Measurements from ENCODE around the gene CYB5D1.
"Not testable (repeated sequence)": the region's sequence is repeated elsewhere in the genome, so short reads cannot be mapped to it uniquely, and the experiment has no call there.

The CYB5D1 gene, protein sequence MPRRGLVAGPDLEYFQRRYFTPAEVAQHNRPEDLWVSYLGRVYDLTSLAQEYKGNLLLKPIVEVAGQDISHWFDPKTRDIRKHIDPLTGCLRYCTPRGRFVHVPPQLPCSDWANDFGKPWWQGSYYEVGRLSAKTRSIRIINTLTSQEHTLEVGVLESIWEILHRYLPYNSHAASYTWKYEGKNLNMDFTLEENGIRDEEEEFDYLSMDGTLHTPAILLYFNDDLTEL

DNA sequence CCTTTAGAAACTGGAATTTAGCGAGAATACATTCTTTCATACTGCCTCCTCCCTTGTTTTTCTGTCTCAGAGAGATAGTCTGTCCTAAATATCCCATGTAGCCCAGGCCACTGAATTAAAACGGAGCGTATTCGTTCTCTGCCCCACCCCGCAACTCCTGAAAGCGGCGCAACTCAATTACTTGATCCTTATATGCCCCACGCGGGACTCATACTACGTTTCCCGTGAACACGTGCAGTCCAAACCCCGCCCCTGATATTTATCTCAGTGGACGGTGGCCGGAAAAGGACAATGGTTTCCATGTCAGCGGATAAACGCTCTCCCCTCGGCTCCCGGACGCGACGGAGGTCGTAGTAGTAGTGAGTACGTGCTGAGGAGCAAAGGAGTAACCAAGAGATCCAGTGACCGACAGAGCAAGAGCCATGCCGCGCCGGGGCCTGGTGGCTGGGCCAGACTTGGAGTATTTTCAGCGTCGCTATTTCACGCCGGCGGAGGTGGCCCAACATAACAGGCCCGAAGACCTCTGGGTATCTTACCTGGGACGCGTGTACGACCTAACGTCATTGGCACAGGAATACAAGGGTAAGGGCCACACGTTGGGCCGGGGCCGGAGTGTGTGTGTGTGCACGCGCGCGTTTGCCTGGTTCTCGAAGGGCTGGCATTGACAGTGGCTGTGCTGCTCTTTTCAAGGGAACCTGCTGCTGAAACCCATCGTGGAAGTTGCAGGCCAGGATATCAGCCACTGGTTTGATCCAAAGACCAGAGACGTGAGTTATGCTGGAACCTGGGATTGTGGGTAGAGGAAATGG, at the start of gene CYB5D1:
Gene CYB5D1, plus strand, starts transcription at position 291 of the 809 bp plus-strand sequence. Its CDS starts 132 bp downstream, at position 423.
- DNase-seq (ENCODE audit: low spot score) = peak; percentile 92

DNA sequence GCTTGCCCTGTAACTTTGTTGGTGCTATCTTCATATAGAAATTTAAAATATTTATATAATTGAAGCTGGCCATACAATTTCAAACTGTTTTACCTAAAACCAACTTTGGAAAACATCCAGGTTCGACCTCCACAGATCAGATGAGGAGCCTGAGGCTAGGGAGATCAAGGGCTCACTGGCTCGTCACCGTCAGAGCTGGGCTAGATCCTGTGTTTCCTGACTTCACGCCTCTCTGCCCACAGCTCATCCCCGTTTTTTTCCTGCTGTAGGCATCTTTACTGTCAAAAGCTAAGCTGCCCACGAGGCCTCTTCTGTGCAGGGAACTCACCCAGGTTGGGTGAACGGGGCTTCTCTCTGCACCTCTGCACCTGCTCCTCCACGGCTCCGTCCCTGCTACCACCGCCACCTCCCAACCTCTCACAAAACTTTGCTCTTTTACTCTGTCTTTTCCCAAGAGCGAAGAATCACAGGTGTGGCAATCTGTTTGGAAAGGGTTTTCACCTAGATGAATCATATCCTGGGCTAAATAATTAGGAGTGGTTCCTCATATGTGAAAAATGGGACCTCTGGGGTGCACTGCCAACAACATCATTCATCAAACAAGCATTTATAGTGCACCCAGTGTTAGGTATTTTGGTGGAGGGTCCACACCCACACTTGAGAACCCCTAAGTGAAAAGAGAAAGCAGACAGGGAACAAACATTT, 48.6 kb upstream of the CYB5D1 start:
- no peak for DNase-seq (ENCODE audit: low spot score)

DNA sequence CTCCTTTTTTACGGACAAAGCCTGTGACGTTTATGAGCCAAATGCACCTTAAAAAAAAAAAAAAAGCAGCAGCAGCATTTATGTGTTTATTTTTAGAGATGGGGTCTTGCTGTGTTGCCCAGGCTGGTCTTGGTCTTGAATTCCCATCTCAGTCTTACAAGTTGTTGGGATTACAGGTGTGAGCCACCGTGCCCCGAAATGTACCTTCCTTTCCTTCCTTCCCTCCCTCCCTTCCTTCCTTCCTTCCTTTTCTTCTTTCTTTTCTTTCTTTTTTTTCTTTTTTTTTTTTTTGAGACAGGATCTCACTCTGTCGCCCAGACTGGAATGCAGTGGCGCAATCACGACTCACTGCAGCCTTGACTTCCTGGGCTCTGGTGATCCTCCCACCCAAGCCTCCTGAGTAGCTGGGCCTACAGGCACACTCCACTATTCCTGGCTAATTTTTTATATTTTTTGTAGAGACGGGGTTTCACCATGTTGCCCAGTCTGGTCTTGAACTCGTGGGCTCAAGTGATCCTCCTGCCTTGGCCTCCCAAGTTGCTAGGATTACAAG, 47.9 kb upstream of the CYB5D1 start:
- DNase-seq (ENCODE audit: low spot score) = not testable (repeated sequence)

DNA sequence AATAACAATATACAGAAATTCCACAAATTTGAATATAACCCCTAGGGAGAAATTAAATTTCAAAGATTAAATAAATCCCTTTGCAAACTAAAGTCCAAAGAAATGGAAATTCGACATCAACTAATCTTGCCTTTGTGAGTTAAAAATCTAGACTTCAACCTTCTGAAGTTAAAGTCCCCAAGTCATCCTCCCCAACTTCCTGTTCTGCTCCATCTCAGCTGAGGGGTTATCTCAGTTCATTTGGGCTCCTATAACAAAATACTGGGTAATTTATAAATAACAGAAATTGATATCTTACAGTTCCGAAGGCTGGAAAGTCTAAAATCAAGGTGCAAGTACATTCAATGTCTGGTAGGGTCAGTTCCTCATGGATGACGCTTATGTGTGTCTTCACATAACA, 46.6 kb upstream of the CYB5D1 start:
- DNase-seq (ENCODE audit: low spot score) = no peak

DNA sequence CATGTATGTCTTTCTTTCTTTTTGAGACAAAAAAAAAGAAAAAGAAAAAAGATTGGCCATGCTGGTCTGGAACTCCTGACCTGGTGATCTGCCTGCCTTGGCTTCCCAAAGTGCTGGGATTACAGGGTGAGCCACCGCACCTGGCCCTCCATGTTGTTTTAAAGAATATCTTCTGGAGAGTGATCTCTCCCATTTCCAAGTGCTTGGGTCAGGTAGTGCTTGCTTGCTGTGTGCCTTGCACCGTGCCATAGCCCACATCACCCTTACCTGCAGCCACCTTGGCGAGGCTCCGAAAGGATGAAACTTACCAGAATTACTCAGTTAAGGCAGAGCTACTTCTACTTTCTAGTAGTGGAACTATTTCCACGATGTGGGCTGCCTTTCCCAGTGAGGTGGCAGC, 42.8 kb upstream of the CYB5D1 start:
- DNase-seq (ENCODE audit: low spot score) = no peak

DNA sequence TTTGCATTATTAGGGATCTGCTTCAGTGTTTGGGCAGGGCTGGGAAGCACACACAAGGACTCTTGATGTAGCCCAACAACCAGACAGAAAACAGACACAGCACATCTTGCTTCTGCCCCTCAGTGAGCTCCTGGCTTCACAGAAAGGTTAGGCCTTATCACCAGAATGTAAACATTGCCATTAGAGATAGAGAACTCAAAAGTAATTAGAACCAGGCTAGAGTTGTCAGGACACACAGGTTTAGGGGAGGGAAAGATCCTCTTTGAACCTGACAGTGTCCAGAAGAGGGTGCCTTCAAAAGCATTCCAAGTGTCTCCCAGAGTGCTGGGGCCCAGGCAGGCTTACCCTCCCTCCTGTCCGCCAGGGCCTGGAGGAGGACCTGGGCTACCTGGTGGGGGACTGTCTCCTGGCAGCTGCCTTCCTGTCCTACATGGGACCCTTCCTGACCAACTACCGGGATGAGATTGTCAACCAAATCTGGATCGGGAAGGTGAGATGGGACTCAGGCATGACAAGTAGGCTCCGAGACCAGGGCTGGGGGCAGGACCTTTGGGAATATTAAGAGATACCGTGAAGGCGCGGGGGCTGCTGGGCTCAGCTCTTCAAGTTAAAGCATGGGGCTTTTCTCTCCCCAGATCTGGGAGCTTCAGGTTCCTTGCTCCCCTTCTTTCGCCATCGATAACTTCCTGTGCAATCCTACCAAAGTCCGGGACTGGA, 40.7 kb upstream of the CYB5D1 start:
- no peak for DNase-seq (ENCODE audit: low spot score)

DNA sequence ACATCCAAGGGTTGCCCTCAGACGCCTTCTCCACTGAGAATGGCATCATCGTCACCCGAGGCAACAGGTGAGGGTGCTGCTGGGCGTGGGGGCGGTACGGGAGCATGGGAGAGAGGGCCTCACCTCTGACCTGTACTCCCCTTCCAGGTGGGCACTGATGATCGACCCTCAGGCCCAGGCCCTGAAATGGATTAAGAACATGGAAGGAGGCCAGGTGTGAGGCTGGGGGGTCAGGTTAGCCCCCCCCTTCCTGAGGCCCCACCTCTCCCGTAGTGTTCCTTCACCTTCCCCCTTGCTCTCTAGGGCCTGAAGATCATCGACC, 40.2 kb upstream of the CYB5D1 start:
- no peak for DNase-seq (ENCODE audit: low spot score)

DNA sequence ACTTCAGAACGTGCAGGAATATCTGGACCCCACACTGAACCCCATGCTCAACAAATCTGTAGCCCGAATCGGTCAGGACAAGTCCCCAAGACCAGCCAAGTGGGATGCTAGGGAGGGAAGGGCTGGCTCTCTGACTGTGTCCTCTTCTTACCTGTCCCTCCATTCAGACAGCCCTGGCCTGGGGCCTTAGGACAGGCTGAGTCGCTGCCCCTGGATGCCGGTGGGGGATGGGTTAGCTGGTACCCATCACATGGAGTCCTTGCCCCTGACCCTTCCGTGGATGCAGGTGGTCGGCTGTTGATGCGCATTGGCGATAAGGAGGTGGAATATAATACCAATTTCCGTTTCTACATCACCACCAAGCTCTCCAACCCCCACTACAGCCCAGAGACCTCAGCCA, 39.8 kb upstream of the CYB5D1 start:
- no peak for DNase-seq (ENCODE audit: low spot score)

DNA sequence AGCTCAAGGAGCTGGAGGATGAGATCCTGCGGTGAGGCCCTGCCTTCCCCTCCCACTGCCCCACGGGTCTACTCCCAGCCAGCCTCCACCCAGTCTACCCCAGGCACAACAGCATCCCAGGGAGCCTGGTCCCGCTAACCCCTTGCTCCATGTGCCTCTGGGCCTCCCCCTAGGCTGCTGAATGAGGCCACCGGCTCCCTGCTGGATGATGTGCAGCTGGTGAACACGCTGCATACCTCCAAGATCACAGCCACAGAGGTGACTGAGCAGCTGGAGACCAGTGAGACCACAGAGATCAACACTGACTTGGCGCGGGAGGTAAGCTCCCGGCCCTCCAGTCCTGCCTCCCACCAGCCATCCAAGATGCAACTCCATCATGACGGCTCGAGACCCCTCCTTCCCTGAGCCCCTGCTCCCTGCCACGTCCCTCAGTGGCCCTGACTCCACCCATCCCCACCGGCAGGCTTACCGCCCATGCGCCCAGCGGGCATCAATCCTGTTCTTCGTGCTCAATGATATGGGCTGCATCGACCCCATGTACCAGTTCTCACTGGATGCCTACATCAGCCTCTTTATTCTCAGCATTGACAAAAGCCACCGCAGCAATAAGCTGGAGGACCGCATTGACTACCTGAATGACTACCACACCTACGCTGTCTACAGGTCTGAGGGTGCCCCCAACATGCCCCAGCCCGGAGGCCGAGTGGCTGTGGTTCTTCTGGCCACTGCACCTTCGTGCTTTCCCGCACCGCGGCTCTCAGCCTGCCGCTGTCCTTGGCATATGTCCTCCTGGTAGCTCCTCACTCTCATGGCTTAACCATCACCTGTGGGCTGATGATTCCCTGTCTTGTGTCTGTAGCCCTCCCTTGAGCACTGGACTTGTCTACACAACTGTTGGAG, 38.8 kb upstream of the CYB5D1 start:
- no peak for DNase-seq (ENCODE audit: low spot score)

DNA sequence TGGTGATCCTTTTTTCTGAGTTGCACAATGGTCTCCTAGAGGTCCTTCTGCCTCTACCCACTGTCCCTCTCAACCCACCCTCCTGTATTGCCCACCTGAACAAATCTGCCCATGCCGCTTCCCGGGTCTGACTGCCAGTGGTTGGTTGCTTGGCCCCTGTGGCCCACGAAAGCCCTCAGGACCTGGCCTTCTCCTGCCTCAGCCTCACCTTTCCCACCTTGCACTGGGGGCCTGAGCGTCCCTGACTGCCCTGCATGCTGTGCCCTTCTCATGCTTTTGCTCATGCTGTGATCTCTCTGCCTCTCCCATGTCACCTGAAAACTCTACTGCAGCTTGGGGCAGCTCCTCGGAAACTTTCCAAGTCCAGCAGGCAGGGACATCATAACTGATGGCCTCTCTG, 37.6 kb upstream of the CYB5D1 start:
- no peak for DNase-seq (ENCODE audit: low spot score)

DNA sequence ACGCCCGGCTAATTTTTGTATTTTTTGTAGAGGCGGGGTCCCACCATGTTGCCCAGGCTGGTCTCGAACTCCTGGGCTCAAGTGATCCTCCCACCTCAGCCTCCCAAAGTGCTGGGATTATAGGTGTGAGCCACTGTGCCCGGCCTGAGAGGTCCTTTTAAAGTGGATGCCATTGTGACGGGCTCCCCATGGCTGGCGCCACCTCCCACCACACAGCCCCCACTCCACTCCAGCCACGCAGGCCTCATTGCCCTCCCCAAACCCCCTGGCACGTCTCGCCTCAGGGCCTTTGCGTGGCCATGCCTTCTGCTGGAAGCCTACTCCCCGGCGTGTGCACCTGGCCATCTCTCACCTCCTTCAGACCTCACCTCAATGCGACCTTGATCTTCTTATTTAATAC, 35.7 kb upstream of the CYB5D1 start:
- DNase-seq (ENCODE audit: low spot score) = no peak

DNA sequence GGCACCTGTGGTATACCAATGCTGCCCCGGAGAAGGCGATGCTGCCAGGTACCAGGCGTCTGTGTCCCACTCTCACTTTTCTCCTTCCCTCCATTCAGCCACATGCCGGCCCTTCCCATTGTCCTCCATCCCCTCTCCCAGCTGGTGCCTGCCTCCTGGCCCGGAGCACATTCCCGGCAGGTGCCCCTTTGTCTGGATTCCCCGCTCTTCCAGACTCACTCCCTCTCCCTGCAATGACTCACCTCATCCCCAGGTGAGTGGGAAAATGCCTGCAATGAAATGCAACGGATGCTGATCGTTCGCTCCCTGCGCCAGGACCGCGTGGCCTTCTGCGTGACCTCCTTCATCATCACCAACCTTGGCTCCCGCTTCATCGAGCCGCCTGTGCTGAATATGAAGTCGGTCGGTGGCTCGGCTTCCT, 34.2 kb upstream of the CYB5D1 start:
- DNase-seq (ENCODE audit: low spot score) = no peak

DNA sequence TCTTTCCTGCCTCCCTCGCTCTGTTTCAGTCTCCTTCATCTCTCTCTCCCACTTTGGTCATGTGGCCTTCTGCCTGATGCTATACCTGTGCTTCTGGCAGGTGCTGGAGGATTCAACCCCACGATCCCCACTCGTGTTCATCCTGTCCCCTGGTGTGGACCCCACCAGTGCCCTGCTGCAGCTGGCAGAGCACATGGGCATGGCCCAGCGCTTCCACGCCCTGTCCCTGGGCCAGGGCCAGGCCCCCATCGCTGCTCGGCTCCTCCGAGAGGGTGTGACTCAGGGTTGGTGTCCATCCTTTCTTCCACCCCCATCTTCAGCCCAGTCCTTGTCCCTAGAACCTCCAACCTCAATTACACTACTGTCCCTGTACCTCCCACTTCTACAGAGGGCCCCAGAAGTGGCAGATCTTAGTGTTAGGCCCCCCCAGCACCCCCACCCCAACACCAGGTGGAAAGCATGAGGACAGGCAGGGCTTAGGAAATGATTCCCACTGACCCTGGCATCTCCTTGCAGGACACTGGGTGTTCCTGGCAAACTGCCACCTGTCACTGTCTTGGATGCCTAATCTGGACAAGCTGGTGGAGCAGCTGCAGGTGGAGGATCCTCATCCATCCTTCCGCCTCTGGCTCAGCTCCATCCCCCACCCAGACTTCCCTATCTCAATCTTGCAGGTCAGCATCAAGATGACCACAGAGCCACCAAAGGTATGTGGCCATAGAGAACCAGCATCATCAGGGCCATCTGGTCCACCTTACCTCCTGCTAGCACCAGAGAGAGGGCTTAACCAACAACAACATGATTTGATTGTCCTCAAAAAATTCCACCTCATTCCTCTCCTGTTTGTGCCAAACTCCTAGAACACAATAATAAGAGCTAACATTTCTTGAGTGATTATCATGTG, 33.5 kb upstream of the CYB5D1 start:
- no peak for DNase-seq (ENCODE audit: low spot score)

DNA sequence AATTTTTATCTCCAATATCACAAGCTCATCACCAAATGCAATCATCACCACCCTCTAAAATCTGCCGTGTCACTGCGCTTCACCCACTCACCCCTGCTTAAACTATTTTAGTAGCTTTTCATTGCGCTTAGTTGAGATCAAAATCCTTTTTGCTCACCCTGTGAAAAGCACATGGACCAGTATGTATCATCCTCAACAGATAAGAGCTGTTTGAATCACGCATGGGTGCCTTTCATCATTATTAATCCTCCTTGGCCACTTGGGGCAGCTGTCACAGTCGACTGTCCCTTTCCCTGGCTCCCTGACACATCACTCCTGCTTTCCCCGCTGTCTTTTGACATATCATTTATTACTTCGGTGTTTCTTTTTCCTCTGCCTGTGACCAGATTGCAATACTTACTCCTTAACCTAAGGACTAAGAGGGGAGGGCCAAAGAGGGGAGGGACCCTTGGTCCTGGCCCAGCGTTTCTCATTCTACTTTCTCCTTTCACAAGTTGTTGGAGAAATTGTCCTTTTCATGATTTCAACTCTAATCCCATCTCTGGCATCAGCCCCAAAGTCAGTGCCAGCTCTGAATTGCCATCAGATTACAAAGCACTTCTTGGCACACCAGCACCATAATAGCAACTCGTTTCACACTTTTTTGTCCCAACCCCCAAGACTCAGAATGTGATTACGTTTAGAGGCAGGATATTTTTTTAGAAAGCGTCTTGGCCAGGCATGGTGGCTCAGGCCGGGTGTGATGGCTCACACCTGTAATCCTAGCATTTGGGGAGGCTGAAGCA, 32.4 kb upstream of the CYB5D1 start:
- DNase-seq (ENCODE audit: low spot score) = no peak

DNA sequence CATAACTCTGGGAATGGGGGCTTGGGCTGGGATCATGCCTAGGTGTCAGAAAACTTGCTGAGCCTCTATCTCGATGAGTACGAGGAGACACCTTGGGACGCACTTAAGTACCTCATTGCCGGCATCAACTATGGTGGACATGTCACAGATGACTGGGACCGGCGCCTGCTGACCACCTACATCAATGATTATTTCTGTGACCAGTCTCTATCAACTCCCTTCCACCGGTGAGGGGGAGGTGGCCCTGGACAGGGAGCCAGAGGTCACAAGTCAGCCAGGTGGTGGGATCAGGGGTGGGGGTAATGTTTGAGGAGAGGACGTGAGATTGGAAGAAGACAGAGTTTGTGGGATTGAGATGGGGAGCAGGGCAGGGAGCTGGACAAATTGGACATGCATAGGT, 27.2 kb upstream of the CYB5D1 start:
- DNase-seq (ENCODE audit: low spot score) = no peak

DNA sequence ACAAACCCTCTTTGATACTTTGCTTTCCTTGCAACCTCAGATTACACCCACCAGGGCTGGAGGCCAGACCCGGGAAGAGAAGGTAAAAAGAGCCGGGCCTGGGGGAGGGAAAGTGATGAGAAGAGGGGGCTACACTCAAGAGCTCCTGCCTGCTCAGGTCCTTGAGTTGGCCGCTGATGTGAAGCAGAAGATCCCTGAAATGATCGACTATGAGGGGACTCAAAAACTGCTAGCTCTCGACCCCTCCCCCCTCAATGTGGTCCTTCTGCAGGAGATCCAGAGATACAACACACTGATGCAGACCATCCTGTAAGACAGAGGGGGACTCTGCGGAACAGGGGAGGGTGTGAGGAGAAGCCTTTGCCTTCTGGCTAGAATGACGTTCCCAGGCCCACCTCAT, 26.6 kb upstream of the CYB5D1 start:
- DNase-seq (ENCODE audit: low spot score) = no peak

DNA sequence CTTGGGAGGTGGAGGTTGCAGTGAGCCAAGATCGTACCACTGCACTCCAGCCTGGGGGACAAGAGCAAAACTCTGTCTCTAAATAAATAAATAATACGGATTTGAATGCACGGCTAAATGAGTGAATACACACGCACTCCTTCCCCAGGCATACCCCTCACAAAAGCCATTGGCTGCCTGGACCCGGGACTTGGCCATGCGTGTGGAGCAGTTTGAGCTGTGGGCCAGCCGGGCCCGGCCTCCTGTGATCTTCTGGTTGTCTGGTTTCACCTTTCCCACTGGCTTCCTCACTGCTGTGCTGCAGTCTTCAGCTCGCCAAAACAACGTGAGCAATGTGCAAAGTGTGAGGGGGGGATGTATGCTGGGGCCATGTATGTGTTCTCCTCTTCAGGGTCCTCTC, 25.4 kb upstream of the CYB5D1 start:
- no peak for DNase-seq (ENCODE audit: low spot score)

DNA sequence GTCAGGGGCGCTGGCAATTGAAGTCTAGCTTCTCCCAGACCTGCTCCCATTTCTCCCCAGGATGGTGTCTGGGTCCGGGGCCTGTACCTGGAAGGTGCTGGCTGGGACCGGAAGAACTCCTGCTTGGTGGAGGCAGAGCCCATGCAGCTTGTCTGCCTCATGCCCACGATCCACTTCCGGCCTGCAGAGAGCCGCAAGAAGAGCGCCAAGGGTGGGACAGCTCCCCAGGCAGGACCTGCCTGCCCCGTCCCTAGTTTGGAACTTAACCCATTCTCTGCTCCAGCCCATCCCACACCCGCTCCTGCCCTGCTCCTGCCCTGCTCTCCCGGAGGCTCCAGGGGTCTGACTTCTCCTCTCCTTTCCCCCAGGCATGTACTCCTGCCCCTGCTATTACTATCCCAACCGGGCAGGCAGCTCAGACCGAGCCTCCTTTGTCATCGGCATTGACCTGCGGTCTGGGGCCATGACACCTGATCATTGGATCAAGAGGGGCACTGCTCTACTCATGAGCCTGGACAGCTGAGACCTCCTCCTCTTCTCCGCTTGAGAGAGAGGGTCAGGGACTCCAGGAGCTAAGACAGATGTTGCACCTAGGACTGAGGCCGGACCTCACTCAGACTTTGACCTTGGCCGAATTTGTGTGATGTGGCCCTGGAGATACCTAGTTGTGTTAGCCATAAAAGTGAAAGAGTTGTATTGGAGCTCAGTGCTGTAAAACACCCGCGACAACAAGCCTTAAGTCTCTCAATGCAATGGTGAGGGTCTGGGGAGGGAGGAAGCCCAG, 24.6 kb upstream of the CYB5D1 start:
- no peak for DNase-seq (ENCODE audit: low spot score)

All from left forelimb (tissue), 1 donor.